Activated CD4-positive, alpha-beta T cell treated with anti-CD3 and anti-CD28 coated beads, Interleukin-10, Interleukin-2, amounts not matched to agents 100 ng/mL and 50 ng/mL, durations not matched to agents 16 hours and 8 hours (primary cell): ENCODE data around the gene GNB1.
"Not testable (repeated sequence)": the region's sequence is repeated elsewhere in the genome, so short reads cannot be mapped to it uniquely, and the experiment has no call there.

ENCODE experiments used
- DNase-seq: peaks from one replicate; pipeline ENCODE4 v3.0.0-alpha.2; 2020

GNB1 gene

GRCh38 chr1:1889090-1889750 lies 1.7 kb downstream of the GNB1 start:
- DNase-seq: no peak

- not testable (repeated sequence) for DNase-seq
Observed at GRCh38 chr1:1883890-1884289, 7.0 kb downstream of the GNB1 start.

GRCh38 chr1:1883092-1883873 lies 7.6 kb downstream of the GNB1 start:
- DNase-seq: no peak

GRCh38 chr1:1881727-1882126 lies 9.2 kb downstream of the GNB1 start:
- no peak for DNase-seq

- no peak for DNase-seq
Observed at GRCh38 chr1:1880617-1881312, 10.1 kb downstream of the GNB1 start.

- no peak for DNase-seq
Observed at GRCh38 chr1:1879942-1880341, 10.9 kb downstream of the GNB1 start.

- no peak for DNase-seq
Observed at GRCh38 chr1:1877865-1878436, 12.9 kb downstream of the GNB1 start.

- DNase-seq: no peak
Observed at GRCh38 chr1:1876335-1876930, 14.5 kb downstream of the GNB1 start.

GRCh38 chr1:1875932-1876331 lies 15.0 kb downstream of the GNB1 start:
- DNase-seq: peak; percentile 82

- DNase-seq: no peak
Observed at GRCh38 chr1:1874901-1875300, 16.0 kb downstream of the GNB1 start.

GRCh38 chr1:1873186-1873585 lies 17.7 kb downstream of the GNB1 start:
- no peak for DNase-seq

- DNase-seq: no peak
Observed at GRCh38 chr1:1872329-1872994, 18.4 kb downstream of the GNB1 start.

GRCh38 chr1:1869469-1869868 lies 21.4 kb downstream of the GNB1 start:
- no peak for DNase-seq

GRCh38 chr1:1867164-1867563 lies 23.7 kb downstream of the GNB1 start:
- no peak for DNase-seq

- peak; percentile 24 for DNase-seq
Observed at GRCh38 chr1:1862905-1863547, 27.9 kb downstream of the GNB1 start.

GRCh38 chr1:1861761-1862310 lies 29.1 kb downstream of the GNB1 start:
- DNase-seq: not testable (repeated sequence)

GRCh38 chr1:1861339-1861730 lies 29.6 kb downstream of the GNB1 start:
- no peak for DNase-seq

- peak; percentile 20 for DNase-seq
Observed at GRCh38 chr1:1859970-1860697, 30.8 kb downstream of the GNB1 start.

GRCh38 chr1:1858382-1859086 lies 32.4 kb downstream of the GNB1 start:
- DNase-seq: peak; percentile 7

GRCh38 chr1:1857096-1857703 lies 33.7 kb downstream of the GNB1 start:
- DNase-seq: no peak
